ENCODE measurements around the gene CD44.

DNA sequence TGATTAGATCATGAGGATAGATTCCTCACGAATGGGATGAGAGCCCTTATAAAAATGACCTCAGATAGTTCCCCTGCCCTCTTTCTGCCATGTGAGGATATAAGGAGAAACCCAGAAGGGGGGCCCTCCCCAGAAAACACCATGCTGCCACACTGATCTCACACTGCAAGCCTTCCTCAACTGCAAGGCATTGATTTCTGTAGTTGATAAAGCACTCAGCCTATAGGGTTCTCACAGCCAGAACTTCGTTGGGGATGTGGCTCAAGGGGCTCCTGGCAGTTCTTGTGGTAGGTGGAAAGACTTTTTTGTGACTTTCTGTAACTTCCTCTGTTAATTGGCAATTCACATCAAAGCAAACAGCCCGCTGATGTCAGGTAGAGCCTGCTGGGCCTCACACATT is 108.9 kb downstream of the CD44 start:
- TF ChIP-seq, protein P1, sequence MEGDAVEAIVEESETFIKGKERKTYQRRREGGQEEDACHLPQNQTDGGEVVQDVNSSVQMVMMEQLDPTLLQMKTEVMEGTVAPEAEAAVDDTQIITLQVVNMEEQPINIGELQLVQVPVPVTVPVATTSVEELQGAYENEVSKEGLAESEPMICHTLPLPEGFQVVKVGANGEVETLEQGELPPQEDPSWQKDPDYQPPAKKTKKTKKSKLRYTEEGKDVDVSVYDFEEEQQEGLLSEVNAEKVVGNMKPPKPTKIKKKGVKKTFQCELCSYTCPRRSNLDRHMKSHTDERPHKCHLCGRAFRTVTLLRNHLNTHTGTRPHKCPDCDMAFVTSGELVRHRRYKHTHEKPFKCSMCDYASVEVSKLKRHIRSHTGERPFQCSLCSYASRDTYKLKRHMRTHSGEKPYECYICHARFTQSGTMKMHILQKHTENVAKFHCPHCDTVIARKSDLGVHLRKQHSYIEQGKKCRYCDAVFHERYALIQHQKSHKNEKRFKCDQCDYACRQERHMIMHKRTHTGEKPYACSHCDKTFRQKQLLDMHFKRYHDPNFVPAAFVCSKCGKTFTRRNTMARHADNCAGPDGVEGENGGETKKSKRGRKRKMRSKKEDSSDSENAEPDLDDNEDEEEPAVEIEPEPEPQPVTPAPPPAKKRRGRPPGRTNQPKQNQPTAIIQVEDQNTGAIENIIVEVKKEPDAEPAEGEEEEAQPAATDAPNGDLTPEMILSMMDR (IDR thresholded peaks at IDR 0.05), result no peak
- TF ChIP-seq EP300 (IDR thresholded peaks at IDR 0.05), result no peak
- no peak for TF ChIP-seq POLR2A (IDR thresholded peaks at IDR 0.05)
